Naive thymus-derived CD4-positive, alpha-beta T cell (primary cell): ENCODE results near the gene SLC16A5. TPM values are rescaled to one million over a fixed set of nuclear protein-coding genes. Genes with fewer than 3 reads are reported as not detected.
"Not testable (repeated sequence)": the region's sequence is repeated elsewhere in the genome, so short reads cannot be mapped to it uniquely, and the experiment has no call there.

Source experiments
- ATAC-seq: fragments of 150-1000 bp; cut with Tn5 transposase; 2 replicates; pipeline ENCODE4 v1.10.0; 2021; ENCODE audit warnings: mild to moderate bottlenecking, moderate library complexity
- CTCF ChIA-PET: fragments of 350-600 bp; sonication (Branson Sonifier 250); formaldehyde crosslinking; loops from one replicate; lab custom pipeline; 2021; ENCODE audit warnings: antibody characterized with exemption; lab: Charles Lee
- POLR2A ChIA-PET: fragments of 350-600 bp; sonication (Branson Sonifier 250); formaldehyde crosslinking; loops from one replicate; lab custom pipeline; 2021; ENCODE audit warnings: antibody characterized with exemption, inconsistent platforms; lab: Charles Lee
- DNase-seq, 9 donors: peaks; one replicate each; pipeline versions ENCODE4 v3.0.0 to v3.0.0-alpha.2; 2020 to 2022; ENCODE audit warnings: mixed read lengths in 1 of 9
- H3K27ac ChIP-seq: one replicate; pipeline ENCODE4 v1.7.0; 2013; ENCODE audit warnings: mild to moderate bottlenecking, low read depth, low read length, moderate library complexity
- H3K27me3 ChIP-seq, 2 donors: one replicate each; pipeline ENCODE4 v1.7.0; 2013; ENCODE audit warnings: low read length in 2 of 2, mild to moderate bottlenecking in 2 of 2, moderate library complexity in 2 of 2; ENCODE audit not compliant: control insufficient read depth in 2 of 2, insufficient read depth in 2 of 2
- H3K36me3 ChIP-seq, 3 experiments: 1 replicate in 2 of 3; 2 replicates in 1 of 3; pipeline ENCODE4 v1.7.0; 2013; ENCODE audit warnings: low read length in 3 of 3, mild to moderate bottlenecking in 3 of 3, moderate library complexity in 1 of 3; ENCODE audit not compliant: insufficient read depth in 3 of 3, control insufficient read depth in 2 of 3
- H3K4me1 ChIP-seq, 2 donors: one replicate each; pipeline ENCODE4 v1.7.0; 2013; ENCODE audit warnings: low read length in 2 of 2, mild to moderate bottlenecking in 2 of 2, moderate library complexity in 1 of 2; ENCODE audit not compliant: control insufficient read depth in 2 of 2, insufficient read depth in 2 of 2
- H3K4me3 ChIP-seq: 2 replicates; pipeline ENCODE4 v1.7.0; 2013; ENCODE audit warnings: mild to moderate bottlenecking, low read length
- H3K9me3 ChIP-seq, 3 experiments: 1 replicate in 2 of 3; 2 replicates in 1 of 3; pipeline ENCODE4 v1.7.0; 2013; ENCODE audit warnings: low read length in 3 of 3; ENCODE audit not compliant: control insufficient read depth in 2 of 3
- H3K27ac Mint-ChIP-seq, 9 donors: one replicate each; pipeline ENCODE4 v1.8.0; 2020 to 2022; ENCODE audit warnings: mixed read lengths in 9 of 9, mild to moderate bottlenecking in 8 of 9, moderate library complexity in 5 of 9, inconsistent platforms in 2 of 9
- H3K27me3 Mint-ChIP-seq, 5 donors: one replicate each; pipeline ENCODE4 v1.8.0; 2021 to 2022; ENCODE audit warnings: mixed read lengths in 5 of 5, mild to moderate bottlenecking in 1 of 5
- H3K36me3 Mint-ChIP-seq, 5 donors: one replicate each; pipeline ENCODE4 v1.8.0; 2020 to 2022; ENCODE audit warnings: mixed read lengths in 5 of 5, mild to moderate bottlenecking in 3 of 5, inconsistent platforms in 1 of 5
- H3K4me1 Mint-ChIP-seq, 7 donors: one replicate each; pipeline ENCODE4 v1.8.0; 2020 to 2022; ENCODE audit warnings: mixed read lengths in 7 of 7, mild to moderate bottlenecking in 3 of 7, inconsistent platforms in 1 of 7
- H3K4me3 Mint-ChIP-seq, 10 donors: one replicate each; pipeline ENCODE4 v1.8.0; 2020 to 2022; ENCODE audit warnings: mild to moderate bottlenecking in 10 of 10, mixed read lengths in 10 of 10, moderate library complexity in 6 of 10, inconsistent platforms in 2 of 10
- H3K9me3 Mint-ChIP-seq, 11 donors: one replicate each; pipeline ENCODE4 v1.8.0; 2020 to 2022; ENCODE audit warnings: mixed read lengths in 11 of 11, mild to moderate bottlenecking in 4 of 11, inconsistent platforms in 1 of 11, moderate library complexity in 1 of 11
- intact Hi-C, 2 donors: fragments of 100-400 bp; cut with micrococcal nuclease; formaldehyde crosslinking; loops; one replicate each; pipeline ENCODE4 v1.15.1; 2023
- polyA plus RNA-seq, 2 donors: library from polyadenylated mRNA; unstranded; fragments of 300-500 nt; fragmentation: Illumina TruSeq; gene quantifications; one replicate each; pipeline ENCODE4 v1.2.3, GENCODE V29; 2021
- total RNA-seq, 6 experiments: library from RNA in 5 of 6; stranded (reverse) in 5 of 6; gene quantifications; 1 replicate in 5 of 6; 2 replicates in 1 of 6; pipeline ENCODE4 v1.2.3 and lab custom pipeline; 2021 to 2026

SLC16A5 gene, protein sequence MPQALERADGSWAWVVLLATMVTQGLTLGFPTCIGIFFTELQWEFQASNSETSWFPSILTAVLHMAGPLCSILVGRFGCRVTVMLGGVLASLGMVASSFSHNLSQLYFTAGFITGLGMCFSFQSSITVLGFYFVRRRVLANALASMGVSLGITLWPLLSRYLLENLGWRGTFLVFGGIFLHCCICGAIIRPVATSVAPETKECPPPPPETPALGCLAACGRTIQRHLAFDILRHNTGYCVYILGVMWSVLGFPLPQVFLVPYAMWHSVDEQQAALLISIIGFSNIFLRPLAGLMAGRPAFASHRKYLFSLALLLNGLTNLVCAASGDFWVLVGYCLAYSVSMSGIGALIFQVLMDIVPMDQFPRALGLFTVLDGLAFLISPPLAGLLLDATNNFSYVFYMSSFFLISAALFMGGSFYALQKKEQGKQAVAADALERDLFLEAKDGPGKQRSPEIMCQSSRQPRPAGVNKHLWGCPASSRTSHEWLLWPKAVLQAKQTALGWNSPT
- 10 to 100 TPM in 4 of 5 experiments, 1 to 10 TPM in 1; 9.2 to 26.3 (median 24.5) TPM for total RNA-seq
- 1 to 10 TPM; 5.9 to 7.6 TPM for polyA plus RNA-seq
- 25.0 reads per million, percentile 55 among the genes with 10 or more reads in this experiment for total RNA-seq (lab: John Stamatoyannopoulos, UW)

DNA sequence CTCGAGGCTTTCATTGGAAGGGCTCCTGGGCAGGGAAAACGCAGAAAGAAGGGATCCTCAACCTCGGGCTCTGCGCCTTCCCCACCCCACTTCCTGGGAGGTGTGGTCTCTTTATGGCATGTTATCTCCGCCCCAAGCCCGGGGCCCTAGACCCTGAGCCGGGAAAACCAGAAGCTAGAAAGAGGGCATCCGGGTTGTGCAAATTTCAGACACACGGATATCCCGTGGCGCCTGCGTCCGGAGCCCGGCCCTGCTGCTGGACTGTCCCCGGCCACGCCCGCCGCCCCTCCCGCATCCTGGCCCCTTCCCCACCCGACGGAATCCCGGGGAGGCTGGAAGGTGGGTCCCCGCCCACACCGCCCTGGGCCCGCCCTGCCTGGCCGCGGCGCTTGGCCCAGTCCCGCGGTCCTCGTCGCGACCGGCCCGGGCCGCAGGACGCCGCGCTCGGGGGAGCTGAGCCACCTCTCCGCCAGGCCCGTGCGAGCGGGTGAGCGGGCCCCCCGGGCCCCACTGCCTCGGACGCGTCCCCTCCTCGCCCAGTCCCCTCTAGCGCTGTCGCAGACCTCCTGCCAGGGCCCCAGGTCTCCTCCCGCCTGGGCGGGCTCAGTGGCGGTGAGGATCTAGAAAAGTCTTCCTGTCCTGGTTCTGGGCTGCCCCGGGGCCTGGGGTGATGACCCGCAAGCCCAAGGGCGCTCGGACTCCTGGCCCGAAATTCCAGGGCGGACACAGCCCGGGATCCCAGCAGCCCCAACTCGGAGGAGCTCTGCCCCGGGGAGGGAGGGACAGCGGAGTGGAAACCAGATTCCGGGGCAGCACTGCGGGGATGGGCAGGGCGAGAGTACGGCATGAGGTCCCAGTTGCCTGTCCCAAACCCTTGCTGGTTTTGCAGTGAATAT is at the start of gene SLC16A5:
Gene SLC16A5, plus strand, starts transcription at position 397 of the 896 bp plus-strand sequence. CDS start 5,683 bp downstream, outside the sequence.
- Histone ChIP-seq H3K4me1 (peaks cover 6 to 29% of the 10 kb centered on the region in 2 donors), H3K9me3 (no peaks in the 10 kb centered on the region), H3K36me3 (no peaks in the 10 kb centered on the region), H3K4me3 (peak within 1 kb of the TSS; percentile 60), H3K27ac (peak within 1 kb of the TSS; percentile 79), H3K27me3 (no peaks in the 10 kb centered on the region)
- DNase-seq (peak; percentile 29 to 73 (median 51)), ATAC-seq (peak; percentile 73)
- H3K36me3 Mint-ChIP-seq, result no peaks in the 10 kb centered on the region
- intact Hi-C loops, result loop anchor here in 1 of 2 donors (2.0 to 5.0 kb wide), 3 partner anchors 21 to 53 kb away; partner anchors contain the start of genes ARMC7, ATP5PD and KCTD2
- H3K27ac Mint-ChIP-seq, result peak within 1 kb of the TSS; percentile 77 to 94 (median 91)
- H3K27me3 Mint-ChIP-seq, result no peaks in the 10 kb centered on the region
- peaks cover 51 to 74% (median 58%) of the 10 kb centered on the region in 7 donors for H3K4me1 Mint-ChIP-seq
- peaks cover 0 to 2% (median 0%) of the 10 kb centered on the region in 11 donors for H3K9me3 Mint-ChIP-seq
- CTCF ChIA-PET, result interaction anchor here (0.6 to 2.5 kb wide), 2 partner anchors 18 to 26 kb away, joined by 3 to 11 read pairs; no protein-coding TSS in a partner anchor
- H3K4me3 Mint-ChIP-seq, result peak within 1 kb of the TSS; percentile 58 to 90 (median 84)
- POLR2A ChIA-PET, result interaction anchor here (0.6 to 3.4 kb wide), 17 partner anchors 9 to 429 kb away, joined by 3 to 20 read pairs (median 5); partner anchors contain the start of genes ARMC7, ATP5PD, JPT1 and KCTD2

DNA sequence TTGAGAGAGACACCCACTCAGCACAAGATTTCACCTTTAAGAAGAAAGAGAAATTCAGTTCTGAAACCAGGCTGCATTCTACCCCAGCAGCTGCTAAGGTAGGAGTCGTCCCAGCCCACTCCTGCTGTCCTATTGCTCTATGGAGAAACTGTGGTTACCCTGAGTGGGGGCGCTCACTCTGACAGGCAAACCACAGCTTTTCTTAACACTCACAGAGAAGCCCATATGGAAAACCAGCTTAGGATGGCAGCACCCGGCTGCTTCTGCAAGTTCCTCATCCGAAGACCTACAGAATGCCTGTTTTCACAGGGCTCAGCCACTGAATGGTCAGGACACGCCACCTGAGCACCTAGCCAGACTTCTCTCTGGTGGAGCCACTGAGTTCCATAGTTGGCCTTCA is 48.5 kb upstream of the SLC16A5 start:
- ATAC-seq, result no peak
- peaks cover 5 to 34% (median 19%) of the 10 kb centered on the region in 5 donors for H3K36me3 Mint-ChIP-seq
- intact Hi-C loops, result loop anchor here (10.0 kb wide), 1 partner anchor 366 kb away; the partner anchor contains the start of gene GRB2 (in 2 of the 2)

DNA sequence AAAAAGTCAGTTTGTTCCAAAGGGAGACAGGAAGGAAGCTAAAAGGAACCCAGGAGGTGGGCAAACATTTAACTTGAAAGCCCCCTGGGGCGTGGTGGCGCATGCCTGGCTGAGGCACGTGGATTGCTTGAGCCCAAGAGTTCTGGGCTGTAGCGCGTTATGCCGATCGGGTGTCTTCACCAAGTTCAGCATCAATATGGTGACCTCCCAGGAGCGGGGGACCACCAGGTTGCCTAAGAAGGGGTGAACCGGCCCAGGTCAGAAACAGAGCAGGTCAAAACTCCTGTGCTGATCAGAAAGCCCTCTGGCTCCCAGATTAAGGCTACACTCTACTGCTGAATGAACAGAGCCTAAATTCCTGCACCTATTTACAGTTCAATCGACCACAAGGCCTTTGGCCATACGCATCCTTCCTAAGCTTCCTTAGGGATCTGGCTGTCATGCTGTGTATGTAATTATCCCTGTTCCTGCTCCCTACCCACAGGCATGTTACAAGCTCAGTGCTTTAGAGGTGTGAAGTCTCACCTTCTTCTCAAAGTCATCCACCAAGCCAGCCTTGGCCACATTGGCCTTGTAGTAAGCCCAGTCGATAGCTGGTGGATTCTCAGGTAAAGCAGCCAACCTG is 46.0 kb upstream of the SLC16A5 start:
- no peaks in the 10 kb centered on the region for H3K9me3 ChIP-seq
- Mint-ChIP-seq H3K36me3 (peaks cover 5 to 34% (median 19%) of the 10 kb centered on the region in 5 donors), H3K27me3 (no peaks in the 10 kb centered on the region), H3K9me3 (no peaks in the 10 kb centered on the region), H3K4me3 (no peak overlapping the region), H3K27ac (peak overlapping the region in 4 of 9 donors; percentile 38 to 58 (median 52)), H3K4me1 (peaks cover 24 to 50% (median 37%) of the 10 kb centered on the region in 7 donors)
- no peaks in the 10 kb centered on the region for H3K27me3 ChIP-seq
- H3K4me1 ChIP-seq, result peaks cover 3 to 14% of the 10 kb centered on the region in 2 donors
- ChIA-PET POLR2A (interaction anchor here (0.7 to 1.5 kb wide), 4 partner anchors 17 to 46 kb away, joined by 3 to 4 read pairs (median 3); partner anchors contain the start of gene SLC16A5), CTCF (interaction anchor here (0.7 to 1.5 kb wide), 3 partner anchors 18 to 93 kb away, joined by 3 to 5 read pairs (median 4); no protein-coding TSS in a partner anchor)
- H3K4me3 ChIP-seq, result no peak overlapping the region
- H3K36me3 ChIP-seq, result peaks cover 6 to 47% (median 7%) of the 10 kb centered on the region in 3 experiments
- no peak for ATAC-seq
- no peak overlapping the region for H3K27ac ChIP-seq
- DNase-seq, result no peak
- intact Hi-C loops, result no loop called here

More for the DNA sequence above, 48.5 kb upstream of the SLC16A5 start:
- no peak overlapping the region for H3K4me3 ChIP-seq
- H3K27me3 ChIP-seq, result no peaks in the 10 kb centered on the region
- peaks cover 6 to 41% (median 7%) of the 10 kb centered on the region in 3 experiments for H3K36me3 ChIP-seq
- peaks cover 20 to 25% of the 10 kb centered on the region in 2 donors for H3K4me1 ChIP-seq
- POLR2A ChIA-PET, result interaction anchor here (0.8 to 2.0 kb wide), 7 partner anchors 7 to 144 kb away, joined by 3 to 7 read pairs (median 4); partner anchors contain the start of genes ATP5PD, KCTD2, MRPL58 and SUMO2
- no peak overlapping the region for H3K27ac ChIP-seq
- no peak overlapping the region for H3K4me3 Mint-ChIP-seq
- H3K27ac Mint-ChIP-seq, result peak overlapping the region in 7 of 9 donors; percentile 18 to 81 (median 65)
- H3K27me3 Mint-ChIP-seq, result peaks cover 0 to 6% (median 0%) of the 10 kb centered on the region in 5 donors
- CTCF ChIA-PET, result no interaction called here
- H3K4me1 Mint-ChIP-seq, result peaks cover 21 to 54% (median 38%) of the 10 kb centered on the region in 7 donors
- H3K9me3 ChIP-seq, result no peaks in the 10 kb centered on the region
- H3K9me3 Mint-ChIP-seq, result peaks cover 0 to 16% (median 0%) of the 10 kb centered on the region in 11 donors
- no peak for DNase-seq

DNA sequence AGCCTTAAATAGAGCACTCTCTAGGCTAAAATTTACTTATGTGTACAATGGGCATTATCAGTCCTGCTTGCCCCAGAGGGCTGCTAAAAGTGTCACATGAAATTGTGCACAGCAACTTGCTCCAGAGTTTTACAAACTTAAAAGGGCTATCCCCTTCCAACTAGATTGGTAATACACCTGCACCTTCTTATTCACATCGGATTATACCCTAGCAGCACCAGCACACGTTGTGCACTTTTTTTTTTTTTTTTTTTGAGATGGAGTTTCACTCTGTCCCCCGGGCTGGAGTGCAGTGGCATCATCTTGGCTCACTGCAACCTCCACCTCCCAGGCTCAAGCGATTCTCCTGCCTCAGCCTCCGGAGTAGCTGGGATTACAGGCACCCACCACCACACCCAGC is 44.0 kb upstream of the SLC16A5 start:
- Histone ChIP-seq H3K36me3 (peaks cover 6 to 40% (median 7%) of the 10 kb centered on the region in 3 experiments), H3K4me1 (peaks cover 13 to 16% of the 10 kb centered on the region in 2 donors)
- DNase-seq, ATAC-seq, H3K4me3 ChIP-seq, H3K27ac ChIP-seq, H3K27me3 Mint-ChIP-seq, H3K27me3 ChIP-seq, H3K9me3 ChIP-seq, intact Hi-C loops, H3K9me3 Mint-ChIP-seq, H3K4me3 Mint-ChIP-seq: not testable (repeated sequence)
- H3K36me3 Mint-ChIP-seq, result peaks cover 5 to 28% (median 17%) of the 10 kb centered on the region in 5 donors
- CTCF ChIA-PET, result interaction anchor here (0.7 to 1.0 kb wide), 2 partner anchors 20 to 32 kb away, joined by 3 to 4 read pairs; no protein-coding TSS in a partner anchor
- H3K27ac Mint-ChIP-seq, result peak overlapping the region in 2 of 9 donors; percentile 22 to 41
- POLR2A ChIA-PET, result interaction anchor here (0.7 to 1.4 kb wide), 3 partner anchors 9 to 146 kb away, joined by 3 to 5 read pairs (median 4); no protein-coding TSS in a partner anchor
- H3K4me1 Mint-ChIP-seq, result peaks cover 29 to 53% (median 40%) of the 10 kb centered on the region in 7 donors

DNA sequence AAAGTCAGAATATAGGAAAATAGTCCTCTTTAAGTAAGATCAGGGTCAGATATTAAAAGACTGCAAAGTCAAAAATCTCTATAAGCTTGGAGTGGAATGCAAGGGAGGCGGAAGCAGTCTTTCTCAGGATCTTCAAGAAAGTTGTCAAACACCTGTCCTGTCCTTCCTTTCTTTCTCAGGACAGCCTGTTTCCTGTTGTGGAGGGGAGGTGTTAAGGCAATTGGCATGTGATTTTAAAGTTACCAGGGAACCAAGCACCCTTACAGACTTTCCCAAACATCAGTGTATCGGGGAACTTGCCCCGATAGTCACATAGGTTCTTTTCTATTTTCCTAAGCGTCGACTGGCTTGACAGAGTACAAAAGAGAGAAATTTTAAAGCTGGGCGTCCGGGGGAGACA is 43.0 kb upstream of the SLC16A5 start:
- CTCF ChIA-PET, result no interaction called here
- intact Hi-C loops, result loop anchor here (5.0 kb wide), 3 partner anchors 43 to 138 kb away; partner anchors contain the start of genes ARMC7 (in 1 of the 2), SLC16A5 (in 1 of the 2) and SUMO2 (in 1 of the 2)

More for the DNA sequence above, 43.0 kb upstream of the SLC16A5 start:
- POLR2A ChIA-PET, result interaction anchor here (0.6 to 1.2 kb wide), 3 partner anchors 32 to 622 kb away, joined by 3 to 7 read pairs (median 3); partner anchors contain the start of gene MRPL58
- peaks cover 13 to 16% of the 10 kb centered on the region in 2 donors for H3K4me1 ChIP-seq
- H3K27ac Mint-ChIP-seq, result peak overlapping the region in 2 of 9 donors; percentile 67 to 98
- H3K27me3 ChIP-seq, result no peaks in the 10 kb centered on the region
- no peaks in the 10 kb centered on the region for H3K9me3 ChIP-seq
- H3K27ac ChIP-seq, result no peak overlapping the region
- no peaks in the 10 kb centered on the region for H3K9me3 Mint-ChIP-seq
- H3K36me3 Mint-ChIP-seq, result peaks cover 4 to 21% (median 12%) of the 10 kb centered on the region in 5 donors
- DNase-seq (no peak), ATAC-seq (no peak)
- peaks cover under 1 to 31% (median 2%) of the 10 kb centered on the region in 3 experiments for H3K36me3 ChIP-seq
- no peak overlapping the region for H3K4me3 ChIP-seq
- peaks cover 30 to 60% (median 49%) of the 10 kb centered on the region in 7 donors for H3K4me1 Mint-ChIP-seq
- no peaks in the 10 kb centered on the region for H3K27me3 Mint-ChIP-seq
- peak overlapping the region; percentile 29 to 70 (median 48) for H3K4me3 Mint-ChIP-seq
